HAP-1 (cell line): ENCODE results near the gene CTDSPL.

ENCODE experiments used
- DNase-seq, 2 experiments: peaks; one replicate each; pipeline ENCODE4 v3.0.0-alpha.2; 2016 to 2020; ENCODE audit warnings: low spot score in 2 of 2
- H3K27me3 ChIP-seq: fragments of 250-450 bp; sonication (Bioruptor Pico); 2 replicates; pipeline ENCODE4 v1.5.1; 2020; ENCODE audit warnings: low read depth, mild to moderate bottlenecking, moderate library complexity
- H3K36me3 ChIP-seq: fragments of 250-450 bp; sonication (Bioruptor Pico); replicated peaks from 2 replicates; pipeline ENCODE4 v1.5.1; 2020; ENCODE audit warnings: mild to moderate bottlenecking
- H3K4me1 ChIP-seq: fragments of 250-450 bp; sonication (Bioruptor Pico); 2 replicates; pipeline ENCODE4 v1.5.1; 2020; ENCODE audit warnings: mild to moderate bottlenecking
- H3K4me3 ChIP-seq: fragments of 250-450 bp; sonication (Bioruptor Pico); 2 replicates; pipeline ENCODE4 v1.5.1; 2020; ENCODE audit warnings: mild to moderate bottlenecking, moderate library complexity
- H3K9me3 ChIP-seq: fragments of 250-450 bp; sonication (Bioruptor Pico); 2 replicates; pipeline ENCODE4 v1.5.1; 2020; ENCODE audit warnings: mild to moderate bottlenecking, moderate library complexity
- in situ Hi-C: fragments of 300-500 bp; cut with MboI; formaldehyde crosslinking; loops from 3 replicates; pipeline ENCODE4 v1.14.3; 2020; ENCODE audit warnings: low sequenced_read_pairs, inconsistent platforms, mixed read lengths

Gene CTDSPL

DNA sequence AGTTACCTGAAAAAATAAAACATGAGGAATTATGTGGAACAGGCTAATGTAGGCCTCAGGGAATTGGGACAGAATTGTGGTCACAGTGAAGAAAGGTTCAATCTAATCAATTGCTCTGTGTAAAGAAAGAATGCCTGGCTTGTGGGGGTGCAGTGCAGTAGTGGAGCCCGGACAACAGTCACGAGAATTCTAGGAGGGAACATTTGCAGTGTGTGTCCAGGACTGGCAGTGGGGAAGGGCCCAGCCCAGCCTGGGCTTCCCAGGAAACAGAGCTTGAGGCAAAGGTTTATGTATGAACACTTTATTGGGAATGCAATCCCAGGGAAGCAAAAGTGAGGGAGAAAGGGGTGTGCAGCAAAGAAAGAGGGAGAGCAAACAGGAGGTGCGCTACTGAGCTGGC, 29.2 kb upstream of the CTDSPL start:
- DNase-seq = no peak
- Histone ChIP-seq H3K9me3 (no peaks in the 10 kb centered on the region), H3K4me3 (no peak overlapping the region), H3K27me3 (no peaks in the 10 kb centered on the region), H3K4me1 (no peaks in the 10 kb centered on the region), H3K36me3 (no peaks in the 10 kb centered on the region)
- in situ Hi-C loops = no loop called here

DNA sequence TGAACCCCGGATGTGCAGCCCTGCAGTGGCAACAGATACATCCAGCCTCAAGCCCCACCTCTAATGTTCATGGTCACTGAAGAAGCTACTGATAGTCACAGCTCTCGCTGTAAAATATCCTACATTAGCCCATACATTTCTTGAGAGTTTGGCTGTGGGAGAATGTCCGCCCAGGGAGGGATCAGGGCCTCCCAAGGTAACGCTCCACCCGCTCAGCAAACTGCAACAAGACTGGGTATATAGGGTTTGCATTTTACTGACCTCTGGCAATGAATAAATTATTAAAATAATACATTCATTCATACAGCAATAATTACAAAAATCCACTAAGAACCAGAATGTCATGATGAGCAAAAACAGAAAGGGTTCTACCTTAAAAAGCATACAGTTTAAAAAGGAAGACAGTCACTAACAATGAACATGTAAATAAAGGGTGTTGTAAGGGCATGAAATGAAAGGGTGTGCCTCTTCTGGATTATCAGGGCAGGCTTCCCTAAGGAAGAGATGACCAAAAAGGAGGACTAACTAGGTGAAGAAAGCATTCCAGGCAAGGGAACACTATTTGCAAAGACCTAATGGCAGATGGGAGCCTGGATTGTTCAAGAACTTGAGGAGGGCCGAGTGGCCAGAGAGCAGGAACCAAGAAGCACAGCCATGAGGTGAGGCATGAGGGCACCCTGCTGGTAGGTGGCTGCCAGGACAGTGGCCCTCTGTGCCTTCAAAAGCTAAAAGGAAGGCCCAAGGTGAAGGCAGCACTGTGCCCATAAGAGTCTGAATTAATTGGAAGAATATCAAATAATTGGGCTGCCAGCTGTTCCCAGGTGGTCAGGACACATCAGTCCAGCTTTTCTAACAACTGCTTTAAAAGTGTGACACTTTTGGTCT, 28.1 kb upstream of the CTDSPL start:
- in situ Hi-C loops = no loop called here
- Histone ChIP-seq H3K9me3 (no peaks in the 10 kb centered on the region), H3K36me3 (no peaks in the 10 kb centered on the region), H3K4me1 (no peaks in the 10 kb centered on the region), H3K4me3 (no peak overlapping the region), H3K27me3 (no peaks in the 10 kb centered on the region)
- no peak for DNase-seq

- in situ Hi-C loops = no loop called here
- Histone ChIP-seq H3K4me1 (no peaks in the 10 kb centered on the region), H3K9me3 (no peaks in the 10 kb centered on the region)
Observed at GRCh38 chr3:37836589-37836988, 25.1 kb upstream of the CTDSPL start.

DNA sequence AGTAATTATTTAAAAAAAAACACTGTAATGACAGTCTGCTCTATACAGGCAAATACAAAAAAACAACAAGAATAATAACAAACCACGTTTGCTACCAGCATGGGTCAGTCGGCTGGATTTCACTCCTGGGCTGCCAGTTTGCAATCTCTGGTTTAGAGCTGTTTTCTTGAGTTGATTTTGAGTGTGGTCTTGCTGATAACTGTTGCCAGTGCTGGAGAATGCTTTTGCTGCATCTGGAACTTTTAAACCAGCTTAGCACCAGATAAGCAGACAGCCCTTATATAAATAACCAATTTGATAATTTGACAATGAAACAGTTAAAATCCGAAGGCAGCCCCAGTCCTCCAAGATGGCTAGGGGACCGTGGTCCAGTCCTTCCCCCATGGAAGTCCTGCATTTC, 14.0 kb upstream of the CTDSPL start:
- Histone ChIP-seq H3K9me3 (no peaks in the 10 kb centered on the region), H3K27me3 (no peaks in the 10 kb centered on the region; the same call in 1 of the 2 replicates), H3K4me1 (no peaks in the 10 kb centered on the region), H3K36me3 (no peaks in the 10 kb centered on the region), H3K4me3 (no peak overlapping the region)
- DNase-seq = no peak
- in situ Hi-C loops = no loop called here

More at GRCh38 chr3:37836589-37836988, 25.1 kb upstream of the CTDSPL start:
- no peaks in the 10 kb centered on the region for H3K36me3 ChIP-seq
- DNase-seq = no peak
- no peaks in the 10 kb centered on the region for H3K27me3 ChIP-seq
- H3K4me3 ChIP-seq = no peak overlapping the region

DNA sequence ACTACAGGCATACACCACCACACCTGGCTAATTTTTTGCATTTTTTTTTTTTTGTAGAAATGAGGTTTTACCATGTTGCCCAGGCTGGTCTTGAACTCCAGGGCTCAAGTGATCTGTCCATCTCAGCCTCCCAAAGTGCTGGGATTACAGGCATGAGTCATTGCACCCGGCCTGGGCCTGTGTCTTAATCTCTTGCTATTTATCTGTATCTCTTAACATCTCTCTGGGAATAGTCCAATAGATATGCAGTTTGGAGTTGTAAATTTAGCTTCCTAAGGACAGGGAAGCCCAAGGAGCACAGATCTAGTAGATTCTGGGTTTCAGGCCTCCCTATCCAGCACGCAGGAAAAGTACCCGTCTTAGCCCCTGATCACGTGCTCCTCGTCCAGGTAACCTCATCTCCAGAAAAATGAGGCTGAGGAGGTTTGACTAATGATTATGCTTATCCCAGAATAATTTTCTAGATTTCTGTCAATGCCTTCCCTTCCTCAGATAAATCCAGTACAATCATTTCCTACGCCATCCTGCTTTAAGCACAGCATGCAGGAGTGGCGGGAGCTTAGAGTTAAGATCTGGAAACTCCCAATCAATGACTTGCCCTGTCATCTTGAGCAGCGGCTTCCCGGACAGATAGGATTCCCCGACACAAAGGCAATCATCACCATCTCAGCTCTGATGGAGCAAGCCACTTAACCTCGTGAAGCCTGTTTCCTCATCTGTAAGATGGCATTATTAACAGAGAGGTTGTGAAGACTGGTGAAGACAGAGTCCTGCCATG, 12.3 kb upstream of the CTDSPL start:
- Histone ChIP-seq H3K9me3 (no peaks in the 10 kb centered on the region), H3K27me3 (no peaks in the 10 kb centered on the region), H3K36me3 (no peaks in the 10 kb centered on the region), H3K4me1 (no peaks in the 10 kb centered on the region), H3K4me3 (no peak overlapping the region)
- in situ Hi-C loops = no loop called here
- DNase-seq = no peak

DNA sequence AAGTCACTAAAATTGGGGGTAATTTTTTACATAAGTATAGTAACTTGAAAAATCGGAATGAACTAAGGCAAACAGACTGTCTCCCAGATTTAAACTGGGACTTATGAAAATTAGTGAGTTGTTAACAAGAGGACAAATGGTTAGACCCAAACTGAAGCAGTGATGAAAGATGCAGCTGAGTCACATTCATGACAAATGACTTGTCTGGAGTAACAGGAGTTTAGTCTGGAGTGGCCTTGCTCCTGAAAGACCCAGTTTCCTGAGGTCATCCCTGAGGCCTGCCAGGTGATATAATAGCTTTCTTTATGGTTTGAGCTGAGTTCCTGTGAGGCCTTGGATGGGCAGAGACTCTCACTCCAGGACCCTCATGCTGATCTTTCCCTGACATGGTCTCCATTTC, 9.6 kb upstream of the CTDSPL start:
- DNase-seq = no peak
- Histone ChIP-seq H3K4me3 (no peak overlapping the region), H3K36me3 (no peaks in the 10 kb centered on the region), H3K9me3 (no peaks in the 10 kb centered on the region), H3K27me3 (no peaks in the 10 kb centered on the region), H3K4me1 (no peaks in the 10 kb centered on the region)
- in situ Hi-C loops = no loop called here

DNA sequence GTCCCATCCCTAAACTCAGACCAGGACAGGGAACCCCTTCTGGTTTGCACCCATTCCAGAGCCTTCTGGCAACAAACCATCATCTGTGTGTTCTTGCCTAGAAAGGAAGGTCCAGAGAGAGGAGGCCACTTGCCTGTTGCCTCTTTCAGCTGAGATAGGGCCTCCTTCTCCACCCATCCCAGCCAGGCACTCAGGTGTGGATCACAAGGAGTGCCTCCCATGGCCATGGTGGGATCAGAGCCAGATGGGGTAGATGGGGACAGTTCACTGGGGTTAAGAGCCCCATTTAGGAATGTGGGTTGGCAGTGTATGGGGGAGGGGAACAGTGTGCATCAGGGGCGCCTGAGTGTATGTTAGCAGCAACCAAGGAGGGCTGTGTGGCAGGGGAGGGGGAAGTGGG, 8.9 kb upstream of the CTDSPL start:
- in situ Hi-C loops = no loop called here
- H3K9me3 ChIP-seq = no peaks in the 10 kb centered on the region
- H3K4me1 ChIP-seq = no peaks in the 10 kb centered on the region
- H3K4me3 ChIP-seq = no peak overlapping the region
- H3K36me3 ChIP-seq = no peaks in the 10 kb centered on the region
- H3K27me3 ChIP-seq = no peaks in the 10 kb centered on the region
- no peak for DNase-seq

DNA sequence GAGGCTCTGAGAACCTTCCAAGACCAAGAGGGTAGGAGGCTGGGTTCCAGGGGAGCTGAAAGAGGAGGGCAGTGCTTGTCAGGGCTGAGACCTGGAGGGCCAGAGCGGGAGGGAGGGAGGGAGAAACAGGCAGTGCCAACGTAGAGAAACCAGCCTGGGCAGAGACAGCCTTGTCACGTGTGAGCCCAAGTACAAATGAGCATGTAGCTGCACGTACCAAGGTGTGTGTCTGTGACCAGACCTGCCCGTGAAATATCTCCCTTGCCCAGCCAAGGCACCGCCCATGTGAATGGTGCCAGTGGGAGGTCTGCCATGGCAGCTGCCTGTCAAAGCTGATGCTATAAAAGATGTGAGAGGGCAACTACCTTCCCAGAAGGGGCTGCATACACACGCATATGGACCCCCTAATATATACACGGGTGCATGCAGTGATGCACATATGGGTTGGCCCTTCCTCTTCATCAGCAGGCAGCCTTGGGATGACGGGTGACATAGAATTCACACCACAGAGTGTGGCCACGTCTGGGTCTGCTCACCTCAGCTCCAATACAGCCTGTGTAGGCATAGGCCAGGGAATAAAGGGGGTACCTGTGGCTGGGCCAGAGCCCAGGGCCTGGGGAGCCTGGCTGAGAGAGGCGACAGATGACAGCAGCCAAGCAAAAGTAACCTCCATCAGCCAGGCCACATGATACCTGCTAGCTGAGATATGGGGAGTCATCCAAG, 7.8 kb upstream of the CTDSPL start:
- no peaks in the 10 kb centered on the region for H3K9me3 ChIP-seq
- in situ Hi-C loops = no loop called here
- no peak overlapping the region for H3K4me3 ChIP-seq
- H3K4me1 ChIP-seq = no peaks in the 10 kb centered on the region
- no peaks in the 10 kb centered on the region for H3K27me3 ChIP-seq
- DNase-seq = no peak
- no peaks in the 10 kb centered on the region for H3K36me3 ChIP-seq

GRCh38 chr3:37855363-37855970, 6.2 kb upstream of the CTDSPL start:
- H3K27me3 ChIP-seq = no peaks in the 10 kb centered on the region
- in situ Hi-C loops = no loop called here
- peak; percentile 61 to 88 for DNase-seq

DNA sequence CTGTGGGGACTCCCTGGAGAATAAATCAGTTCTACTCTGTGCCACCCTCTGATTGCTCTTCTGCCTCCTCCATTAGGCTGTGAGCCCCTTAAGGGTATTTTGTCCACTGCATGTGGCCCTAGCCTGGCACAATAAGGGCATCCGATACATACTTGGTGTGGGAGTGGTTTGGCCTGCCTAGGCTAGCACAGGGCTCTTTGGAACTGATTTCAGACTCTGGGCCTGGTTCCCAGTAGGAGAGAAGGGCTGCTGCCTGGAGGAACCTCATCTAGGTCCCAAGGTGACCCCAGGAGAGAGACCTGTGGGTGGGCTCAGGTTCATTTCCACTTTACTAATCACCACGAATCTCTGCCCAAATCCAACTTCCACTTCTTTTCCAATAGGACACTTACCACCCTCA, 5.3 kb upstream of the CTDSPL start:
- H3K4me1 ChIP-seq = peaks cover 11% of the 10 kb centered on the region
- no peaks in the 10 kb centered on the region for H3K27me3 ChIP-seq
- no peaks in the 10 kb centered on the region; the same call in 1 of the 2 replicates for H3K36me3 ChIP-seq
- in situ Hi-C loops = no loop called here
- no peaks in the 10 kb centered on the region for H3K9me3 ChIP-seq
- H3K4me3 ChIP-seq = no peak overlapping the region
- no peak for DNase-seq

More at GRCh38 chr3:37855363-37855970, 6.2 kb upstream of the CTDSPL start:
- peaks cover 5% of the 10 kb centered on the region for H3K4me1 ChIP-seq
- H3K9me3 ChIP-seq = no peaks in the 10 kb centered on the region
- H3K36me3 ChIP-seq = no peaks in the 10 kb centered on the region; the same call in 1 of the 2 replicates
- no peak overlapping the region for H3K4me3 ChIP-seq

DNA sequence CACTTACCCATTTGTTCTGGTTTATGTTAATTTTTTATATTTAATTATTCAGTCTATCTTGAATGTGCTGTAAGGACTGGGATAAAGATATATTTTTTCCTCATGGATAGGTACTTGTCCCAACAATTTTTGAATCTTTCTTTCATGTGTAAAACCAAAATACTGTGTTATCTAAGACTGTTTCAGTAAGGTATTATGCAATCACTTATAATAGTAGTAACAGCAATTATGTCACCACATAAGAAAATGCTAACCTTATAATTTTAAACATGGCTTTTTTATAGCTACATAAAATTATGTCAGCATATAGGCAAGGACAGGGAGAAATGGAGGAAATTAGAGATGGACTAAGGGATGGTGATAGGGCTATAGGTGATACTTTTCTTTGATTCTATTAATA, 2.9 kb upstream of the CTDSPL start:
- DNase-seq = no peak
- H3K36me3 ChIP-seq = no peaks in the 10 kb centered on the region; the same call in 1 of the 2 replicates
- no peak overlapping the region for H3K4me3 ChIP-seq
- H3K27me3 ChIP-seq = no peaks in the 10 kb centered on the region
- in situ Hi-C loops = no loop called here
- no peaks in the 10 kb centered on the region for H3K9me3 ChIP-seq
- H3K4me1 ChIP-seq = peaks cover 14% of the 10 kb centered on the region

DNA sequence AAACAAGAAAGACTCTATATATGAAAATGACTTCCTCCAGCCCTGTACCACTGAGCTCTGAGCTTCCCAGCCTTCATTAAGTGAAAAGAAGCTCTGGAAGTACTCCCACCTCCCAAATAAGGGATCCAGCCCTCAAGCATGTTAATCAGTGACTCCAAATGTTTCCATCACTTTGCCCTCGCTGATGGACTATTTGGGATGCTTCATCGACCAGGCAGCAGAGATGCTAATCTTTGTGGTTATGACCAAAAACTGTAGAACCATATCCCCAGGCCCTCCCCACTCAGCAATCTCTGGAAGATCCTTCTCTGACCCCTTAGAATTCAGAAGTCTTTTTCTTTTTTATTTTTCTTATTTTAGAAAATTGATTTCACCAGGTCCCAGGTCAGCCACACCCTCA, 2.3 kb upstream of the CTDSPL start:
- in situ Hi-C loops = no loop called here
- H3K27me3 ChIP-seq = no peaks in the 10 kb centered on the region
- no peaks in the 10 kb centered on the region for H3K9me3 ChIP-seq
- H3K4me1 ChIP-seq = peaks cover 14% of the 10 kb centered on the region
- H3K4me3 ChIP-seq = no peak overlapping the region
- no peaks in the 10 kb centered on the region; the same call in 1 of the 2 replicates for H3K36me3 ChIP-seq
- DNase-seq = no peak

- H3K4me3 ChIP-seq = no peak overlapping the region
- H3K27me3 ChIP-seq = no peaks in the 10 kb centered on the region
- no peaks in the 10 kb centered on the region; the same call in 1 of the 2 replicates for H3K36me3 ChIP-seq
- H3K4me1 ChIP-seq = peaks cover 14% of the 10 kb centered on the region
- H3K9me3 ChIP-seq = no peaks in the 10 kb centered on the region
- in situ Hi-C loops = no loop called here
- no peak for DNase-seq
Observed at GRCh38 chr3:37859908-37860199, 1.8 kb upstream of the CTDSPL start.
